Measurements from ENCODE around the gene CD68.
"Not testable (repeated sequence)": the region's sequence is repeated elsewhere in the genome, so short reads cannot be mapped to it uniquely, and the experiment has no call there.

The CD68 gene

DNA sequence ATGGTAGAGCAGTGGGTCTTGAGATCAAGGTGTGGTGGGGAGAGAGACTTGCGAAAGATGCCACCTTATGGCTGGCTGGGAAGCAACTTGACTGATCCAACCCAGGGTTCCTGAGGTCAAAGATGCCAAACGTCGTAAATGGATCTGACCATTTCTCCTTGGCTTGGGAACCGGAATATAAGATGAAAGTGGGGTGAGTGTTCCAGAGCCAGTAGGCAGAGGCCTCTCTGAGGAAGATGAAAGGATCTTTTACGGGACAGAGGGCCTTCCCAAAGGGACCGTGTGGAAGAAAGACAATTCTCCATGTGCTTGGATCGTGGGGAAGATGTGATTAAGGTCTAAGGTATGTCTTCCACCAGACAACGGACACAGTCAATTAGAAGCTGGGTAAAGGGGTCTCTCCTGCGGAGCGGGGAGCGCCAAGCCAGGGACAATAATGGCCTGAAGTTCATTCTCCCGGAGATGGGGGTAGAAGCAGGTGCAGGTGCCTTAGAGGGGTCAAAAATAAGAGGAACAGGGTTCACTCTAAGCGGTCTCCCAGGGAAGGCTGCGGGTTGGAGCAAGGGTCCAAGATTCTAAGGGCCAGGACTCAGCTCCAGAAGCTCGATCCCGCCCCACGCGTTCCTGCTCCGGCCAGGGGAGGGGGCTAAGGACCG is 34.5 kb downstream of the CD68 start:
- peak; percentile 41 for DNase-seq

DNA sequence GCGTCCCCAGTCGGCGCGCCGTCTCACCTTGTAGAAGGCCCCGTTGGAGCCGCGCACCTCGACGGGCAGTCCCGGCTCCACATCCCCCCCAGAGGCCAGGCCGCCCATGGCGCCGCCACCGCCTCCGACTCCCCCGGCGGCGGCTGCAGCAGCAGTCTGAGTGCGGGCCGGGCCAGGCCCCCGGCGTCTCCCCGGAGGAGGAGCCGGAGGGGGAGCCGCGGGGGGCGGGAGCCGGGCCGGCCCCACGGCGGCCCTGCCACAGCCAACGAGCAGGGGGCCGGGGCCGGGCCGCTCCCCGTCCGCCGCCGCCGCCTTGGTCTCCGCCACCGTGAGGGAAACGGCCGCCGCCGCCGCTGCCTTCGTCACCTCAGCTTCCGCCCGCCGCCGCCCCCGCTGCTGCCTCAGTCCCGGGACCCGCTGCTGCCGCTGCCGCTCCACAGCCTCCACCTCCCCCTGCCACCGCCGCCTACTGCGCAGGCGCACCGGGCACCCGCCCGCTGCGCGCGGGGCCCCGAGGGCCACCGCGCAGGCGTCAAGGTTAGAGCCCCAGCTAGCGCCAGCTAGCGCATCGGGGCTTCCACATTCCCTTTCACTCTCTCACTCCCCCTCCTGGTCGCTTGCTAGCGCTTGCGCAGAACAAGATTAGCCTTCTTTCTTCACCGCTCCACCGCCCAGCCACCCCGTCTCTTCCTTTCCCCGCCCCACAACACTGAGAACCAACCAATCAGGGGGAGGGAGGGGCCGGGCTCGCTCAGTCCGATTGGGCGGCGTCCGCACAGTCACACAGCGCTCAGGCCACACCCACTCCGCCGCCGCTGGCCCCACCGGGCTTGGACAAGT is 35.2 kb downstream of the CD68 start, which contains the start of gene FXR2:
TSS of gene FXR2 (minus strand) at position 473 of the 840 bp plus-strand sequence. CDS start at position 108, 365 bp downstream.
- DNase-seq, result peak; percentile 98

DNA sequence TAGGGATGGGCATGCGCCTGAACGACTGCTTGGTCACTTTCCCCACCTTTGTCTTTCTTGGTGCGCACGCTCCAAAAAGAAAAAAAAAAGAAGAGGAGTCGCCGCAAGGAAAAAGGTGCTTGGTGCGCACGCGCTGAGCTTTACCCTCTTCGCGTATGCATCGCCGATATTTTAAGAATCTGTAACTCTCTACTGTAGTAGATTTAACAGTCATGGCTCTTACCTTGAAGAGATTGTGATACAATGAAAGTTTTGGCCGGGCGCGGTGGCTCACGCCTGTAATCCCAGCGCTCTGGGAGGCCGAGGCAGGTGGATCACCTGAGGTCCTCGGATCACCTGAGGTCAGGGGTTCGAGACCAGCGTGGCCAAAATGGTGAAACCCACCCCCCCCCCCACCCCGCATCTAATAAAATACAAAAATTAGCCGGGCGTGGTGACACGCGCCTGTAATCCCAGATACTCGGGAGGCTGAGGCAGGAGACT is 35.9 kb downstream of the CD68 start:
- DNase-seq, result no peak

DNA sequence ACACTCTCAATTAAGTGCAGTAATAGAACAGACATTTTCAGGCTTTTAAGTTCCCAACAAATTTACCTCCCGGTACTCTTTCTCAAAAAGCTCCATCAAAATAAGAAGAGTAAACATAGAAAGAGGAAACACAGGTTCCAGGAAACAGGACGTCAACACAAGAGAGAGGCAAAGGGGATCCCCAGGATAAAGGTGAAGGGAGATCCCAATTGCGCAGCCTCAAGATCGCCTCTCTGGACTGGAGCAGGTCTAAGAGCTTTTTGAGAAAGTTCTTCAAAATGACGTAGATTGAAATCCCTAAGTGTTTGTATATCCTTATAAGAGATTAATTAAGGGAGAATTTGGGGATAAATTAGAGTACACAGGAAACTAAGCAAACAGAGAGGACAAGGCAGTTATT is 39.2 kb downstream of the CD68 start:
- DNase-seq, result no peak

DNA sequence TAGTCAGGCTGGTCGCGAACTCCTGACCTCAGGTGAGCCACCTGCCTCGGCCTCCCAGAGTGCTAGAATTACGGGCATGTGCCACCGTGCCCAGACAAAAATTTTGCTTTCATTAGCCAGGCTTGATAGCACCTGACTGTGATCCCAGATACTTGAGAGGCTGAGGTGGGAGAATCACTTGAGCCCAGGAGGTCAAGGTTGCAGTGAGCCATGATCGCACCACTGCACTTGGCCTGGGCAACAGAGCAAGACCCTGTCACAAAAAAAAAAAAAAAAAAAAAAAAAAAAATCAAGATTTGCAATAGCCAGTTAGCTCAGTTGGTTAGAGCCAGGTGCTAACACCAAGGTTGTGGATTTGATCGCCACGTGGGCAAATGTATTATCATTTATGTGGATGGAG is 41.4 kb downstream of the CD68 start:
- no peak for DNase-seq

DNA sequence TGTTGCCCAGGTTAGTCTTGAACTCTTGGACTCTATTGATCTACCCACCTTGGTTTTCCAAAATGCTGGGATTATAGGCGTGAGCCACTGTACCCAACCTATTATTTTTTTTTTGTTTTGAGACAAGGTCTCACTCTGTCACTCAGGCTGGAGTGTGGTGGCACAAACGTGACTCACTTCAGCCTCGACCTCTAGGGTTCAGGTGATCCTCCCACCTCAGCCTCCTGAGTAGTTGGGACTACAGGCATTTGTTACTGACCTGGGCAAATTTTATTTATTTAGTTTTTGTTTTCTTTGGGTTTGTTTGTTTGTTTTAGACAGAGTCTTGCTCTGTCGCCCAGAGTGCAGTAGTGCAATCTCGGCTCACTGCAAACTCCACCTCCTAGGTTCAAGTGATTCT is 44.2 kb downstream of the CD68 start:
- no peak for DNase-seq

DNA sequence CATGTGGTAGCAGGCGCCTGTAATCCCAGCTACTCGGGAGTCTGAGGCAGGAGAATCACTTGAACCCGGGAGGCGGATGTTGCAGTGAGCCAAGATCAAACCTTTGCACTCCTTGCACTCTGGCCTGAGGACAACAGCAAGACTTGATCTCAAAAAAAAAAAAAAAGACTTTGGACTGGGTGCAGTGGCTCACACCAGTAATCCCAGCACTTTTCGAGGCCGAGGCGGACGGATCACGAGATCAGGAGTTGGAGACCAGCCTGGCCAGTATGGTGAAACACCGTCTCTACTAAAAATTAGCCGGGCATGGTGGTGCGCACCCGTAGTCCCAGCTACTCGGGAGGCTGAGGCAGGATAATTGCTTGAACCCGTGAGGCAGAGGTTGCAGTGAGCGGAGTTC is 46.3 kb downstream of the CD68 start:
- DNase-seq, result not testable (repeated sequence)

DNA sequence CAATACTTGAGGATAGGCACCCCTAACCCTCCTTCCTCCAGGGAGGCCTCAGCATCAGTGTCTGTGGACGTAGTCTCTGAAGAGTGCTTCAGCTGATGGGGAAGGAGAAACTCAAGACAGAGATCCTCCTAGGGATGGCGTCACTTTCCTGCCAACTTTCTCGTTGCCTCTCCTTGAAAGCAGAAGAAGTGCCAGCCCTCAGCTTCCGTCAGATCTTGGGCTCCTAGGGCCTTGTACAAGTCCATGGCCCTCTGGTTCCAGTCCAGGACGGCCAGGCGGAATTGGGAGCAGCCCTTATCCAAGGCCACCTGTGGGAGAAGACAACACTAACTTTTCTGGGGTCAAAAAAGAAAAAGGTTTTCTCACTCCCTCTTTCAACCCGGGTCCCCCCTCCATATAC is 46.9 kb downstream of the CD68 start:
- no peak for DNase-seq

DNA sequence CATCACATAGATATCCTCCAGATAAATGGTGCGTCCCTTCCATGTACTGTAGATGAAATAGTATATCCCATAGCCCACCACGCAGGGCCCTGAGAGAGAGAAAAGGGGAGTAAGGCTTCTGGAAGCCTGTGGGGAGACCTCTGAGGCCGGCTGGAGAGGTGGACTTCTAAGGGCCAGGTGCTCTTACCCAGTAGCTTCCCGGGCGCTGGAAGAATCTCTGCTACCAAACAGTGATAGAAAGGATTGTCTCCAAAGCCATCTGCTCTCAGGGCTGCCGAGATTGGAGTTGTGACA is 47.5 kb downstream of the CD68 start:
- no peak for DNase-seq

DNA sequence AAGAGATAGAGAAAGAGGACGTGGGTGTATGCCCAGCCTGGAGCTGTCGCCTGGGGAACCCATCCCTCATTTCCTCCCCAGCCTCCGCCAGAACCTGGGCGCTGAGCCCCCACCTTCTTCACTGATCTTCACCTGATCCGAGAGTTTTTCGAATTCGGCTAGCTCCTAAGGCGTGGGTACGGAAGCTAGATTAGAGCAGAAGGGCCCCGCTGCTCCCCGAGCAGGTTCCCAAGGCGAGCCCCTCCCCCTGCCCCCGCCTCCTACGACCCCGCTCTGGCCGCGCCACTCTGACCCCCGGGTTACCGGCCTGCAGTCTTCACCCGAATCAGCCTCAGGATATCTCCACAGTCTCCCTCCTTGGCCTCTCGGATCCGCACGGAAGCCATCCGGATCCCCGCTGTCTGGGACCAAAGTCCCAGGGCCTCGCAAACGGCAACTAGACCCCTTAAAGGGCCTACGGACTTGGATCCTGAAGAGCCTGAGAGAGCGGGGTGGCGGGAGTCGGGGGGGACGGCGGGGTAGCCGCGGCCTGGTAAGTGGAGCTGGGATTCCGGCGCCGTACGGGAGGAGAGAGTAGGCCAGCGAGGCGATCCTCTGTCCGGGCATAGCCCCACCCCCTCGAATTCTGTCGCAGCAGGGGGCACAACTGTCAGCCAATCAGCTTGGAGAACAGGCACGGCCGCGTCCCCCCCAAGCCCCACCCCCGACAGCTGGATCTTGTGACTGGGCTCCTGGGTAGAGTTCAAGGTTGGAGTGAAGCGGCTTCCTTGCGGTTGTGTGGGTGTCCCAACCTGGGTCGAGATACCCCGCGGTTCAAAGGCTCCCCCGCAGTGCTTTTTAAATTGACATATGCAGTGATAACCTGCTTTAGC is 48.0 kb downstream of the CD68 start, which contains the start of gene SAT2:
TSS of gene SAT2 (minus strand) at position 572 of the 872 bp plus-strand sequence. CDS start at position 386, 186 bp downstream.
- peak; percentile 90 for DNase-seq

DNA sequence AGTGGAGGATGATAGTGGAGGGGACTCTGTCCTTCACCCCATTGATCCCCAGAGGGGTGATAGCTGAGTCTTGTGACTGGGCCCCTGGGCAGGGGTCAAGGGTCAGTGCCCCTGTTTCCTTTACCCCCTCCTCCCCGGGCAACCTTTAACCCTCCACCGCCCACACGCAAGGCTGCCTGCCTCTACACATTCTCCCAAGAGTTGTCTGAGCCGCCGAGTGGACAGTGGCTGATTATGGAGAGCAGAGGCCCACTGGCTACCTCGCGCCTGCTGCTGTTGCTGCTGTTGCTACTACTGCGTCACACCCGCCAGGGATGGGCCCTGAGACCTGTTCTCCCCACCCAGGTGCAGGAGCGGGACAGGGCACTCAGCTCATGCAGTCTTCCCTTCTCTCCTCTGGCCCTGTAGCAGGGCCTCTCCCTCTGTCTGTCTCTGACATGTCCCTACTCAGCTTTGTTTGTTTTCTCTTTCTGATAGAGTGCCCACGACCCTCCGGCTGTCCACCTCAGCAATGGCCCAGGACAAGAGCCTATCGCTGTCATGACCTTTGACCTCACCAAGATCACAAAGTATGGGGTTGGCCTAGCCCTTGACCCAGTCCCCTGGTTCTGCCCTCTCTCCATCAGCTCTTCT is 50.6 kb downstream of the CD68 start, which contains the start of gene SHBG:
TSS of gene SHBG (plus strand) at position 197 of the 633 bp plus-strand sequence. CDS start at position 235, 38 bp downstream.
- no peak for DNase-seq
